GM21723 (cell line): ENCODE measurements around the gene DNAJC6.
"Not testable (repeated sequence)": the region's sequence is repeated elsewhere in the genome, so short reads cannot be mapped to it uniquely, and the experiment has no call there.

Experiments used
- ATAC-seq: cut with Tn5 transposase; IDR thresholded peaks from one replicate; pipeline ENCODE4 v1.9.1; 2021; ENCODE audit warnings: mild to moderate bottlenecking, moderate library complexity; ENCODE audit not compliant: unreplicated experiment

The DNAJC6 gene

DNA sequence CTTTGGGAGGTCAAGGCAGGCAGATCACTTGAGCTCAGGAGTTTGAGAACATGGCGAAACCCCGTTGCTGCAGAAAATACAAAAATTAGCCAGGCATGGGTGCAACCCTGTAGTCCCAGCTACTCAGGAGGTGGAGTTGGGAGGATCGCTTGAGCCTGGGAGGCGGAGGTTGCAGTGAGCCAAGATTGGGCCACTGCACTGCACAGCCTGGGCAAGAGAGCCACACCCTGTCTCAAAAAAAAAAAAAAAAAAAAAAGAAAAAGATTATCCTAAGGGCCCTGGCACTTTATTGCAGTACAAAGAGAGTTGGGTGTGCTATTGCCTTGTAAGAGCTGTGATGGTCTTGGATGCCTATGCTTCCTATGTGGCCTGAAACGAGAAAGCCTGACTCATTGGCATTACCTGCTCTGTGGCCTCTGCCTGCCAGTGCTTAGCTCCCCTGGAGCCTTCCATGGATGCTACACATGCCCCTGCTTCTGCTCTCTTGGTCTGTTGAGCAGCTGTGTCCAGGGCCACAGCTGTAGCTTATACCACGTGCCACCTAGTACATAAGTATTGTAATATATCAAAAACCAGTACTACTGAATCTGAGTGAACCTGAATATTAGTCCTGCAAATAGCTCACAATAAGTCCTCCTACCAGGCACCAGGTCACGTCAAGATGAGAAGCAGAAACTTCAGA is 45.8 kb downstream of the DNAJC6 start:
- no peak for ATAC-seq

DNA sequence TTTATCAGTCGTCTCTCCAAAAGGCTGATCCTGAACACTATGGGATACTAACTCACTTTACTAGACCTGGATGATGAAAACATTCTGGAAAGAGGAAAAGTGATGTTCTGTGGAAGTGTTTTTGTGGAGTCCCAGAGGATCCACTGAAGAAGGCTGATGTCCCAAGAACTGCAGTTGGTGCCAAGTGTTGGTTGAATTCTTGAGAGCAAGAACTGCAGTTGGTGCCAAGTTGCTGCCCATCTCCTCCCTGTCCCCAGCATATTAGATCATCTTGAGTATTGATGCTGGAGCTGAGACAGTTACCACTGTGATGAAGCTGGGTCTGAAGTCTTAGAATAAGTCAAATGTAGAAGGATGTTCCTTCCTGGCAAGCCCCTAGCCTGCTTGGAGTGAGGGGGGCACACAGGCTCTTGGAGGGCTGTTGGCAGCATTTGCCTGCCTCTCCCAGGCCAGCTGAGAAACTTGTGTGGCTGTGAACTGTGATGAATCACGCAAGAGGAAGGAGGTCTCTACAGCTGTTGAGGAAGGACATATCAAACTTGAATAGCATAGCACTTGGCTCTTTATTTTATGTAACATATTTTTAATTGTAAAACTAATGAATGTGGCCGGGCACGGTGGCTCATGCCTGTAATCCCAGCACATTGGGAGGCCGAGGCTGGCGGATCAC is 48.1 kb downstream of the DNAJC6 start:
- ATAC-seq = no peak

DNA sequence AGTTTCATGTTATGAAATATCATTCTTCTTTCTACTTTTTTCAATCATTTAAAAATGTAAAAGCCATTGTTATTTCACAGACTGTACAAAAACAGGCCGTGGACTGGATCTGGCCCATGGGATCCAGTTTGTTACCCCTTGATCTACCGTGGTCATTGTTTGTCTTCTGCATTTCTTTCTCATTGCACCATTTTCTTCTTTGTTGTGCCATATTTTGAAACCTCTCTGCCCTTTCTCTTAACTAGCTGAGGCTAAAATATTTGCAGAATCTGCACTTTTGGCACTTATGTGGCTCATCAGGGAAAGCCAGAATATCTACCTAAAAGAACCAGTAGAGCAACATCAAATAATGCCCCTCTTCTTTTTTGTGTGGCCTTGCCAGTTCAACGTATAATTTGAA is 50.5 kb downstream of the DNAJC6 start:
- no peak for ATAC-seq

DNA sequence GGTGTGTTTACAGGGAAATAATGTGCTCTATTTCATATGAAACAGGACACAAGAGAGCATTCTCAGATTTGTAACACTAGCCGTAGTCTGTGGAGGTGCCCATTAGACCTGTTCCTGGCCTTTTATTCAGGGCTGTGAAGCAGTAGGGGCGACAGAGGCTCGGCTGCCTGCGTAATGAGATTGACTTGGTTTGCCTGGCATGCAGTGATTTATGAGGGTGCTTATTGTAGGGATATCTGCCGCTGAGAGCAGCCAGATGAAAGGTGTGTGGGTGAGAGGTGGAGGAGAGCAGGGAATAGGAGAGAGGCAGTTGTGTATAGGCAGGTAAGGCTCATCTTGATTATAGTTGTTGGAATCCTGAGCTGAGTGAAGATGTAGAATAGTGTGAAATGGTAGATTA is 51.3 kb downstream of the DNAJC6 start:
- no peak for ATAC-seq

DNA sequence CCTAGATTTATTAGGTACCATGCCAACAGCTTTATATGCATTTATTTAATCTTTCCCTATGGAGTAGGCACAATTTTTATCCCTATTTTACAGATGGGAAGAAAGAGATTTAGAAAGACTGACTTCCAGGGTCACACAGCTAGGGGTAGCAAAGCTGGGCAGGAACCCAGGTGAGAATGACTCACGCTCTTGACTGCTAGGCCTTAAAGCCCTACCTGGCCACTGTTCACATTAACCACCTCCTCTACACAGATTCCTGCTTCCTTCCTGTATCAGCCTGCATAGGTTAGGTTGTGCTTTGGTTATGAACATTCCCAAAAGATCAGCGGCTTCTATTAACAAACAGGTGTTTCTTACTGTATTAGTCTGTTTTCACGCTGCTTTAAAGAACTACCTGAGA is 53.2 kb downstream of the DNAJC6 start:
- no peak for ATAC-seq

DNA sequence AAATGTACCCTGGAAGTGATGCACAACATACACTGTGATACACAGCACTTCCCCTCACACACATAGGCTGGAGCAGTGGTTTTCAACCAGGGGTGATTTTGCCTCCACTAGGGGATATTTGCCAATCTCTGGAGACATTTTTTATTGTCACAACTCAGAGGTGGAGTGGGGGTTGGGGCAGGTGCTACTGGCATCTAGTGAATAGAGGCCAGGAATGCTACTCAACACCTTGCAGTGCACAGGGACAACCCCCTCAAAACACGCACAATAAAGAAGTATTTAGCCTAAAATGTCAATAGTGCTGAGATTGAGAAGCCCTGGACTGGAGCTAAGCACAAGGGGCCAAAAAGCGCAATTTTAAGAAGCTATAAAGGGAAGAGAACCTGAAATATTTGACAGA is 54.1 kb downstream of the DNAJC6 start:
- ATAC-seq = no peak

DNA sequence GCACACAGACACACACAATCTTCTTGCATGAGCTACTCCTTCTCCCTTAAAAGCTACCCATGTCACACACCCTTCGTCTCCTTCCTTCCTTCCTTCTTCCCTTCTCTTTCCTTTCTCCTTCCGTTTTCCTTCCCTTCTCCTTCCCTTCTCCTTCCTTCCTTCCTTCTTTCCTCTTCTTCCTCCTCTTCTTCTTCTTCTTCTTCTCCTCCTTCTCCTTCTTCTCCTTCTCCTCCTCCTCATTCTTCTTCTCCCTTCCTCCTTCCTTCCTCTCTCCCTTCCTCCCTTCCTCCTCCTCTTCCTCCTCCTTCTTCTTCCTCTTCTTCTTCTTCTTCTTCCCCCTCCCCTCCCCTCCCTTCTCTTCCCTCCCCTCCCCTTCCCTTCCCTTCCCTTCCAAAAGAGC is 59.1 kb downstream of the DNAJC6 start:
- no peak for ATAC-seq

DNA sequence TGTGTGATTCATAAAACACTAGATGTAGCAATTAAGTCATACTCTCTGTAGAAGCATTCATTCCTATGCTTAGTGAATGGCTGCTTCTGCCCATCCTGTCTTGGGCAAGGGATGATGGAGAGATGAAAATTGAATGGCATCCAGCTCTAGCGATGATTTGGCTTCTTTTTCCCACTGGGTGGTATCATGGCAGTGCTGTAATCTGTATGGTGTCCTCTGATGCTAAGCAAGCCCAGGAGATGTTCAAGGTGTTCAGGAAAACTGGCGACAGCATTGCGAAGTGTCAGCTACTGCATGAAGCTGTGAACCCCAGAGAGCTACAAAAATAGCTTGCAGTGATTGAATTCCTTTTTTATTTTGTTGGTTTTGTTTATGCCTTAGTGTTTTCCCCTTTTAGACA is 62.2 kb downstream of the DNAJC6 start:
- no peak for ATAC-seq

DNA sequence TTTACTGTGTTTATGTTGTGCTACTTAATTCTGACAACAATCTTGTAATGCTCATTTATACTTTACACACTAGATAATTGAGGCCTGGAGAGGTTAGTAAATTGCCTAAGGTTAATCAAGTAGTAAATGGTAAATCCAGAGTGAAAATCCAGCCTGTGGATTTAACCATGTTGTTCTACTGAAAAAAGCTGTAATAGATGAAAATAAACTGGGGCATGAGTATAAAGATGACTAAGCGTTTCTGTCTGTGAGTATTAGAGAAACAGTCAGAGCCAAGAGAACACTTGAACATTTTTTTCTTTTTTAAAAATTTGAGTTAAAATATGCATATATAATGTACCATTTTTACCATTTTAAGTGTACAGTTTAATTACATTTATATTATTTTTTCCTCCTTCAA is 63.2 kb downstream of the DNAJC6 start:
- ATAC-seq = no peak

DNA sequence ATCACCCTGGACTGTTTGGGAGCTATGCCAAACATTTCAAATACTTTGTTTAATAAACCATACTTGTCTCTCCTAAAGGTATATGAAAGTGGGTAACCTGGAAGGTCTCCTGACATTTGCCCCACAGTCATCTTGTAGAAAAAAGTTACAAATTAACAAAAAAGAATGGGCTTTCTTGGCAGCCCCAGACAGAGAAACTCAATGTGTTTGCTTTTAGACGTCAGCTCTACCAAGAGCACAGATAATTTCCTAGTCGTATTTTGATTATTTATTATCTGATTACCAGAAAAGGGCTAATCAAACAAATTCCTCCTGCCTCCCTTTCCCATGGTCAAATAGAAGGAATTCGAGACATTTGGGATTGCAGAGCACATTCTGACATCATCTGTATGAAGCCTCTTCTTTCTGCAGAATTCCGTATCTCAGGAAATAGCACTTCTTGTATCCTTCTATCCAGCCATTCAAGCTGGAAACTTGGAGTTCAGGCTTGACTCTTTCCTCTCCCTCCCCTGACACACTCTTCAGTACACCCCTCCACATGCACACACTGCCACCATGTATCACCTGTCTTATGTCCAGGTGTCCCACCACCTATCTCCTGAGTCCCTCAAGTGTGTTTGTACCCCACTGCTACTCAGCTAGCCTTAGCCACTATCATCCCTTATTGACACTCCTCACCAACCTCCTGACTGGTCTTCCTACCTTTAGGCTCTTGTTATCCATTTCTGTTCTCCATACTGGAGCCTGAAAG is 68.3 kb downstream of the DNAJC6 start:
- ATAC-seq = no peak

DNA sequence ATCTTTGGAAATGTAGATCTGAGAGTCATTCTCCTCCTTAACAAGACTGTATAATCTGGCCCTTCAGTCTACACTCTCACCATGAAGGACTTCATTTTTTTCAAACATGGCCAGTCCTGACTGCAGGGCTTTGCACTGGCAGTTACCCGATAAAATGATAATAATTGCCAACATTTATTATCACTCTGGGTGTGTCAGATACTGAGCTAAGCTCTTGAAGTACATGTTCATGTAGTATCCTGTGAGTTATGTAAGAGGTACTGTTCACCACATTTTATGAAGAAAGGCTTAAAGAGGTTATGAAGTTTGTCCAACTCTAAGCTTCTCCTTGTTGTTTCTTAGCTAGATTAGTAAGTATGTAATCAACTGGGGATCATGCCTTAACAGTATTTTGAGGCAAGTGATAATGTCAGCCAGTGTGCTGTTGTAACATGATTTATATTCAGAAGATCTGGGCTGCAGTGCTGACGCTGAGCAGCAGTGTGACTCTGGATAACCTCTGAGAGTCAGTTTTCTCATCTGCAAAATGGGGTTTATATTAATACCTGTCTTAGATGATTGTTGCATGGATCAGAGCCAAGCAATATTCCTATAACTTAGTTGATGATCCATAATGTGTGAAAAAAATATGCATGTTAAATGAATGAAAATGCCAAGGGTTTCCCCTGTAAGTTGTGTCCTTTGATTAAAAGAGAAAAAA is 69.1 kb downstream of the DNAJC6 start:
- no peak for ATAC-seq

DNA sequence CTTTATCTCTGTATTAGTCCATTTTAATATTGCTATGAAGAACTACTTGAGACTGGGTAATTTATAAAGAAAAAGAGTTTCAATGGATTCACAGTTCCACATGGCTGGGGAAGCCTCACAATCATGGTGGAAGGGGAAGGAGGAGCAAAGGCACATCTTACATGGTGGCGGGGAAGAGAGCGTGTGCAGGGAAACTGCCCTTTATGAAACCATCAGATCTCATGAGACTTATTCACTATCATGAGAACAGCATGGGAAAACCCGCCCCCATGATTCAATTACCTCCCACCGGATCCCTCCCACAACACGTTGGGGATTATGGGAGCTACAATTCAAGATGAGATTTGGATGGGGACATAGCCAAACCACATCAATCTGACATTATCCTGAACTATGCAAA is 75.1 kb downstream of the DNAJC6 start:
- ATAC-seq = not testable (repeated sequence)

DNA sequence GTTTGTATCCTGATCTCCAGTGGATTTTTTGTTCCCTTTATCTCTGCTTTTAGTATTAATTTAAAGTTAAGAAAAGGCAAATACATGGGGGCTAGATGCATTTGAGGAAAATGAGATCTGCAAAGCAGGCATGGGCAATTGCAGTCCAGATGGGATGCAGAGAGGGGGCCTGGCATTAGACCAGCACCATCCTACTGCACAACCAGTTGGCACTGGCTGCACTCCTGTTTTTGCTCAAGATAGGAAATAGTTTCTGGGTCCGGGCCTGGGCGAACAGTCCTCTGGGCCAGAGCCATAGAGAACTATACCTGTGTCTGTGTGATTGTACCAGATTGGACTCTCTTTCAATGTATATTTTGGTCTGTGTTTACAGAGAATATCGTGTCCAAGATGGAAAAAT is 77.1 kb downstream of the DNAJC6 start:
- ATAC-seq = no peak

DNA sequence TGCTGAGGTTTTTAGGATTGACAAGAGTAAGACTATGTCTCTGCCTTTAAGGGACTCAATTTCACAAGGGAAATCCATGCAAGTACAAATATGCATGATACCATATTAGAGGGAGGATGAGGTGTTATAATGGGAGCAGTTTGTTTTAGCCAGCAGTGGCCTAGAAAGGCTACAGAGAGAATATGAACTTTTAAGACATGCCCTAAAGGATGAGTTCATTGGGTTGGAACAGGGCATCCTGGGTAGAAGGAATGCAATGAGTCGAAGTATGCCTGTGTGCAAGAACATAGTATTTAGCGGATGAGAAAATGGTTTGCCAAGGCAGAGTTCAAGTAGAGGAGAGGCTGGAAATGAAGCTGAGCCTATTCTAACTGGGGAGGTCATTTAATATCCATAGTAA is 78.5 kb downstream of the DNAJC6 start:
- ATAC-seq = no peak

DNA sequence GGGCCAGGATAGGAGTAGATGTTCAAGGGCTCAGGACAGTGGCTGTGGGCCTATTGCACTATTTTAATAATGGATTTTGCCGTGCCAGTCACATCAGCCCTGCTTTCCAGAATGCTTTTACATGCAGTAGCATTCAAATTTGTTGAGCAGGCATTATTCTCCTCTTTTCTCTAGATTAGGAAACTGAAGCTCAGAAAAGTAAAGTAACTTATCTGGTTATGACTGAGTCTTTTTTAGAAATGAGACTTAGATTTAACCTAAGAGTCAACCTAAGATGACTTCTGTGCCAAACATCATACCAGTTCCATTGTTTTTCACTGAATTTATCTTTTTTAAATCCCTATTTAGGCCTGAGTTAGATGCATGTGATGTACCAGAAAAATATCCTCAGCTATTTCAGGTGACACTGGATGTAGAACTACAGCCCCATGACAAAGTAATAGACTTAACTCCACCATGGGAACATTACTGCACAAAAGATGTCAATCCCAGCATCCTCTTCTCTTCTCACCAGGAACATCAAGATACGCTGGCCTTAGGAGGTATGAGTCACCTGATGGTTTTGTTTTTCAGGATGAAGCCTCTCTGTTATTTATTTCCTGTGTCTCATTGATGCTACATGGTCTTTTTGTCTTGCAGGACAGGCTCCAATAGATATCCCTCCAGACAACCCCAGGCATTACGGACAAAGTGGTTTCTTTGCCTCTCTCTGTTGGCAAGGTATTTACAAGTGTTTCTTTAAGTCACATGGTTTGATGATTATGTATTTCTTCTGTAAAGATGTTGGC is 79.8 kb downstream of the DNAJC6 start:
- ATAC-seq = no peak

DNA sequence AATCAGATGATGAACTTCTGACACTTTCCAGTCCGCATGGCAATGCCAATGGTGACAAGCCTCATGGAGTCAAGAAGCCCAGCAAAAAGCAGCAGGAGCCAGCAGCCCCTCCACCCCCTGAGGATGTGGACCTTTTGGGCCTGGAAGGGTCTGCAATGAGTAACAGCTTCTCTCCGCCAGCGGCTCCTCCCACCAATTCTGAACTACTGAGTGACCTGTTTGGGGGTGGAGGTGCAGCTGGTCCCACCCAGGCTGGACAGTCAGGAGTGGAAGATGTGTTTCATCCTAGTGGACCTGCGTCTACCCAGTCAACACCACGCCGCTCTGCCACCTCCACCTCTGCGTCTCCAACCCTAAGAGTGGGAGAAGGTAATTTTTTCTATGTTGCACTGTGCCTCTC is 83.2 kb downstream of the DNAJC6 start:
- no peak for ATAC-seq

DNA sequence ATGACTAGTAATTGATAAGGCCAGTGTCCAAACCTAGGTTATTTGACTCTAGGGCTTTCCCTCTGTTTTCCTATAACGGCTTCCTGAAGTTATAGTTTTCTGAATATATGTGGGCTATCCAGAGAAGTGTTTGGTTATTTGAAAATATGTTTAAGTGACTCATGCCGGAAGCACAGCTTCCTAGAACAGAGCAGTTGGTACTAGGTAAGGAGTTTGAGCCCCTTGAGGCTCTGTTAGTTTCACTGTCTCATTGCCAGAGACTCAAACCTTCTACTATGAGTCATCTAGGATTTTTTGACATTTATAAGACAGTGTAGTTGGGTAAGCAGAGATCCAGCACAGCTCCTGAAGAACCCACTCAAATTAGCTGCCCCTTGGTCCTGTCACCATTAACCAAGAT is 84.0 kb downstream of the DNAJC6 start:
- ATAC-seq = peak; percentile 98

DNA sequence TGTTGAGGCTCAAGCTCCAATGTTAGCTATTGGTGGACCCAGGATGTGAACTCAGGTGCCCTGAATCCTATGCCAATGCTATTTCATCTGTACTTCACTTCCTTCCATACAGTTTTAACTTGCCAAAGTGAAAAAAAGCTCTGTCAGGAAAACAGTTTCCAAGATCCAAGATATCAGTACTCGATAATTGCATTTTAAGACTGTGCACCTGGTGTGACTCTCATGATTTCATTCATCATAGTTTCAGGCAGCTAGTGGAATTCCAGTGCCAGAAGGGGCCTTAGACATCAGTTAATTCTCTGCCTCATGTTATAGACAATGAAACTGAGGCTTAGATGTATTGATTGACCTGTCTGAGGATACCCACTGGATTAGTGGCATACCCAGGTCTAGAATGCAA is 84.6 kb downstream of the DNAJC6 start:
- ATAC-seq = no peak

DNA sequence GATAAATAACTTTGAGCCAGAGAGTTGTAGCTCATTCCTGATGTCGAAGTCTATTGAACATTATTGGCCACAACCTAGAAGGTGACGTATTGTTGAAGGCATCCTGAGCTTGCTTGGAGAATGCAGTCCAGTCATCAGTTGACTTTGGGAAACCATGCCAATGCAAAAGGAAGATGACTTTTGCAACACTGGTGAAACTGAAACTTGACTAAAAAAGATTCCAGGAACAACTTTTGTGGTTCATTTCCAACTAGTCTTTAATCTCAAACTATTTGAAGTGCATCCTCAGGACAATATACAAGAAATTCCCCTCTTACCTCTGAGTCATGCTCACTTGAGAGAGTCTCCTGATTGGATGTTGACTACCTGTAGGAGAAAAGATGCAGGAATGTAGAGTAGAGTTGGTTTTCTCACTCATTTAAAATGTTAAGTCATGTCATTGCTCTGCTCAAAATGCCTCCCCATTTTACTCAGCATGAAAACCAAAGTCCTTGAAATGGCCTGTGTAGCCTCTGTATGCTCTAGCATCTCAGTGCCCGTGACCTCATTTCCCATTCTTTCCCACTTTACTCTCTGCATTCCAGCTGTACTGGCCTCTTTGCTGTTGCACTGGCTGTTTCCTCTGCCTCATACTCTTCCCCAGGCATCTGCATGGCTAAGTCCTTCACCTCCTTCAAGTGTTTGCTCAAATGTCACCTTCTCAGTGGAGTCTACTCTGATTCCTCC is 86.7 kb downstream of the DNAJC6 start:
- ATAC-seq = no peak

DNA sequence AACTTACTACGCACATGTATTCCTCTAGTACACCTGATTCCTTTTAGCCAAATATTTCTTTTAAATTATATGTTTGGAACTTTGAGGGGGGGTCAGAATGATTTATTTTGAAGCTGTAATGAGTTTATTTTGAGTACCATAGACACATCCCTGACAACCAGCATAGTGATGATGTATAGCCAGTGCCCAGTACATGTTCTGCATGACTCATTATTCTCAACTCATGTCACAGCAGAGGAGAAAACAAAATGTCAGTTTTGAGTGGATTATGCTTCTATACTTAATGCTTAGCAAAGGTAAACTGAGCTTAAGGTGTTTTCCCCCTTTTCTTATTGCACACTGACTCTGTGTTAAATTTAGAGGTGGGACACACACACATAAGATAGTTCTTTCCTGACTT is 88.7 kb downstream of the DNAJC6 start:
- no peak for ATAC-seq
